ENCODE data around the gene SLAMF9.

DNA sequence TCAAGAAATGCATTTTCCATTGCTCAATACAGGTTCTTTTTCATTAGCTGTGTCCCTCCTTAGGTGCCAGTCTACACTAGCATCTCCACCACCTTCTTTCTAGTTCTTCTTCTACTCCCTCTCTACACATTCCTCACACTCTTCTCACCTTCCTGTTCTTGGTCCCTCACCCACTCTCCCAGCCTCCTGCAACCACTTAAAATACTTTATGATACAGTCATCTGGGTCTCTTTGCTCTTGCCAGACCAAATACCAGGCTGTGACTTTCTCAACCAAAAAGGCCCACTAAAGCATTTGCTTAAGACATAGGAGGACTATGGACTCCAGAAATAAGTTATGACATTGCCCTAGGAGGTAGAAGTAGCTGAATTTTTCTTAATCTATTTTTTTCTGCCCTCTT lies 42.6 kb upstream of the SLAMF9 start:
- TF ChIP-seq GATA2 (IDR thresholded peaks at IDR 0.05; ENCODE audit: low read depth, low read length) (no peak), GATA3 (IDR thresholded peaks at IDR 0.05; ENCODE audit: low read depth, low read length) (no peak)
